GM19351 (cell line): ENCODE data around the gene ASPG.

Experiments
- ATAC-seq: cut with Tn5 transposase; IDR thresholded peaks from one replicate; pipeline ENCODE4 v1.9.1; 2021; ENCODE audit warnings: mild to moderate bottlenecking, moderate library complexity; ENCODE audit not compliant: unreplicated experiment

The ASPG gene

DNA sequence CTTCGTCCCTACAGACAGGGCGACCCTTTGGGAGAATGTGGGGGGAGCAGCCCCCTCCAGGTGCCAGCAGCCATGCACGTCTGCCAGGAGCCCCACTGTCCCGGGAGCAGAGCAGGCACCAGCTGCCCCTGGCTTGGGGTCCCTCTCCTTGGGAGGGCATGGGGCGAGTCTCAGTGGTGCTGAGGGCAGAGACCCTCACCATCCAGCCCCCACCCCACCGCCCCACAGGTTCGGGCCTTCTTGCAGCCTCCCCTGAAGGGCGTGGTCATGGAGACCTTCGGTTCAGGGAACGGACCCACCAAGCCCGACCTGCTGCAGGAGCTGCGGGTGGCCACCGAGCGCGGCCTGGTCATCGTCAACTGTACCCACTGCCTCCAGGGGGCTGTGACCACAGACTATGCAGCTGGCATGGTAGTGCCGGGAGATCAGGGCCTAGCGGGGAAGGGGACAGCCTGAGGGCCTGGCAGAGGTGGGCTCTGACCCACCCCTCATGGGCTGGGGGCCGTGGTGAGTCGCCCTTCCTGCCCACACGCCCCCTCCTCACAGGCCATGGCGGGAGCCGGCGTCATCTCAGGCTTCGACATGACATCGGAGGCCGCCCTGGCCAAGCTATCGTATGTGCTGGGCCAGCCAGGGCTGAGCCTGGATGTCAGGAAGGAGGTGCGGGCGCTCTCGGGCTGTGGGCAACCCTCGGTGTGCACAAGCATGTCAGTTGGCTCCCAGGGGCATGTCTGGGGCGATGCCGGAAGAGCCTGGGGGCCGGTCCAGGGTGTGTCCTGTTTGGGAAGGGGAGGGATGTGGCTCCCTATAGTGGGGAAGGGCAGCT, 18.8 kb downstream of the ASPG start:
- no peak for ATAC-seq

DNA sequence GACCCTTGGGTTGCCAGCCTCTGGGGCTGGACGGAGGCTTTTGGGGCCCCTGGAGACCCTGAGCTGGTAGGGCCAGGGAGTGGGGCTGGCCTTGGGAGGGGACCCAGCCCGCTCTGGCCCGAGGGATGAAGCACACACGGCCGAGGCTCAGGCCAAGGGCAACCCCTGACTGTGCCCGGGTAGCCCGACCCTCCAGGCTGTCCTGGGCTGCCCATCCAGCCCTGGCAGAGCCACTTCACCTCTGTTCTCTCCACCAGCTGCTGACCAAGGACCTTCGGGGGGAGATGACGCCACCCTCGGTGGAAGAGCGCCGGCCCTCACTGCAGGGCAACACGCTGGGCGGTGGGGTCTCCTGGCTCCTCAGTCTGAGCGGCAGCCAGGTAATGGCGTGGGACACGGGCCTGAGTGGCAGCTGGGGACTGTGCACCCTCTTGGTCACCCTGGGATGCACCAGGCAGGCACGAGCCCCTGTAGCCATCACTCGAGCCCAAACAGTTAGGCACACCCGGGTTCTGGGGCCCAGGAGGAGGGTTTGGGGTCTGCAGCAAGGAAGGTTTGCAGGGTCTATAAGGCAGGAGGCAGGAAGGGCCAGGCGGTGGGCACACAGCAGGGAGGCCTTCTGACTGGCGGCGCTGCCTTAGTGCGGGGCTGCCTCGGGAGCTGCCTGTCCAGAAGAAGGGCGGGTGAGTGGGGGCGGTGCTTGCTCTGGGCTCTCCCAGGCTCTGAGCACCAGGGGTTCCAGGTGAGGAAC, 19.7 kb downstream of the ASPG start:
- no peak for ATAC-seq

DNA sequence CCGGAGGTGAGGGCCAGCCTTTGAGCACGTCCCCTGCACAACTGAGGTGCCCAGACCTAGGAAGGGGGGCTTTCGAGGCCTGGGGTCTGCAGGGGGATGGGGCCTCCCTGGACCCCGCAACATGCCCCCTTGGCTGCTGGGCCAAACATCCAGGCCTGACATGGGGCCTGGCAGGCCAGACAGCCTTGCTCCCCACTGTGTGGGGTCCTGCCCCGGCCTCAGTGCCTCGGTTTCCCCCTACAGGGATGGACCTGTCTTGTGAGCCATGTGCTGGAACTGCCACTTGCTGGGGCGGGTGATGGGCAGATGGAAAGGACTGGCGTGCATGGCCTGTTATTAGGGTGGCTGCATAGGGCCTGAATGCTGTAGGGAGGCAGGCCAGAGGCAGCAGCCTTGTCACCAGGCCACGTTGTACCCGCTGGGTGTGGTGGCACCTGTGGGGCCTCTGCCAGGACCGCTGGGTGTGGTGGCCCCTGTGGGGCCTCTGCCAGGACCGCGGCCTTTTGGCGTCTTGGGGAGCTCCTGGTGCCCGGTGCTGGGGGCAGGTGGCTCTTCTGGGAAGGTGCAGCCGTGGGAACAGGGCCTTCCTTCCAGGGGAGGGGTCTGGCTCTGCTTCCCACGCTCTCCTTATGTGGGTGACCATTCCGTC, 20.4 kb downstream of the ASPG start:
- no peak for ATAC-seq

DNA sequence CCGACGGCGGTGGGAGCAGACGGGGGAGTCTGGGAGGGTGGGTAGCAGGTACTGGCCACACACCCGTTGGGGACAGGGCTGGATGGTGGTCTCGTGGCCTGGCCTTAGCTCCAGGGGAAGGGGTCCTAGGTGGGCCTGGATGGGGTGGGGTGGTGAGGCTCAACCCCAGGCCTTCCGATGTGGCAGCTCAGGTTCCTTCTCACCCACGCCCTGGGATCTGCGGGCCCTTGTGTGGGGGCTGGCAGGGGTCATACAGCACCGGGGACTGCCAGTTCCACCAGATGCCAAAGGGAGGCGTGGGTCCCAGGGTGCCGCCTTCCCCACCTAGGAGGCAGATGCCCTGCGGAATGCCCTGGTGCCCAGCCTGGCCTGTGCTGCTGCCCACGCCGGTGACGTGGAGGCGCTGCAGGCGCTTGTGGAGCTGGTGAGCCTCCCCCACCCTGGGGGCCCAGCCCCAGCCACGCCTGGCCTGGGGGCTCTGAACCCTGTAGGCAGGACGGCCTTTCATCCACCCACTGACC, 21.0 kb downstream of the ASPG start:
- ATAC-seq, result no peak

DNA sequence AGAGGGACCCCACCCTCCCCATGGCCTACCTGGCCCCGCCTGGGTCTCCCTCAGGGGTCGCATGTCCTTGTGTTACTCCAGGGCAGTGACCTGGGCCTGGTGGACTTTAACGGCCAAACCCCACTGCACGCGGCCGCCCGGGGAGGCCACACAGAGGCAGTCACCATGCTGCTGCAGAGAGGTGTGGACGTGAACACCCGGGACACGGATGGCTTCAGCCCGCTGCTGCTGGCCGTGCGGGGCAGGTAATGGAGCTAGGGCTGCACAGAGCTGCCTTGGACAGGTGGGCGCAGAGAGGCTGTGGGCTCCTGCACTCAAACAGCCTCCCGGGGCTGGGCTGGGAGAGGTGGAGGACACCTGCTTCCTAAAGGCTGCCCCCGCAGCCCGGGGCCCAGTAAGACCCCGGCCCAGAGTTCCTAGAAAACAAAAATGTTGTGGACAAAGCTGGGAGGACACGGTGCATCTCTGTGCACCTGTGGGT, 21.6 kb downstream of the ASPG start:
- no peak for ATAC-seq

DNA sequence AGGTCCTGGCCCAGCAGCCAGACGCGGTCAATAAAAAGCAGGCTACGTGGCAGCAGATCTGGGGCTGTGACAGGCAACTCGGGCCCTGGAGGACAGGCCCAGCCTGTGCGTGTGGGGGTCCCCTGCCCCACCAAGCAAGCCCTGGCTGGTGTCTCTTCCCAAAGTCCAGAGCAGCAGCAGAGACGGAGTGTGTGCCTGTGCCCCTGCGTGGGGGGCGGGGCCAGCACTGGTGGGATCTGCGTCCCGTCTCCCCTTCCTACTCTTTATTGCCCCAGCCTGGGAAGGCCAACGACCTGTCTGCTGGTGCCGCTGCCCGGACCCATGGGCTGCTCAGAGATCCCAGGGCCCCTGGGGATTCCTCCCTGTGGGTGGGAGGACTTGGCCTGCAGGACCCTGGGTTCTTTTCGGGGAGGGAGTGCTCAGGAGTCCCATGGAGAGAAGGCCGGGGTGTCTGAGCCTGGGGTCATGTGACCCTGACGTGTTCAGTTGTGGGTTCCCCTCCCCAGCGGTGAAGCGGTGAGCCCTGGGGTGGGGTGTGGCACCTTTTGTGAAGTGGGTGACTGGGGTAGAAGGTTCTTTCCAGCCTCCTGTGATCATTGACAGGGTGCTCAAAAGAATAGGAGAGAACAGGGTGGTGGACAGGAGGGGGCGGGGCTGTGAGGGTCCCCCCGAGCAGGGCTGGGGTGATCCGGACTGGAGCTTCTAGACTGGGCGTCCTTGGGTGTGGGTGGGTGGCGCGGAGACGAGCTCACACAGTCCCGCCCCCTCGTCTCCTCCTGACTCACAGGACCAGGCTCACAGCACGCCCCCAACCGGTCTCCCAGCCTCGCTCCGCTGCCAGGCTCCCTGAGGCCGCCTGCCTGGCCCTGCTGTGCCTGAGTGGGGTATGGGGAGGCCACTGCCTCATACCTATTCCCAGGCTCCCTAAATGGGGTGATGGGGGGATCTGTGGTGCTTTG, 22.4 kb downstream of the ASPG start:
- ATAC-seq, result no peak

DNA sequence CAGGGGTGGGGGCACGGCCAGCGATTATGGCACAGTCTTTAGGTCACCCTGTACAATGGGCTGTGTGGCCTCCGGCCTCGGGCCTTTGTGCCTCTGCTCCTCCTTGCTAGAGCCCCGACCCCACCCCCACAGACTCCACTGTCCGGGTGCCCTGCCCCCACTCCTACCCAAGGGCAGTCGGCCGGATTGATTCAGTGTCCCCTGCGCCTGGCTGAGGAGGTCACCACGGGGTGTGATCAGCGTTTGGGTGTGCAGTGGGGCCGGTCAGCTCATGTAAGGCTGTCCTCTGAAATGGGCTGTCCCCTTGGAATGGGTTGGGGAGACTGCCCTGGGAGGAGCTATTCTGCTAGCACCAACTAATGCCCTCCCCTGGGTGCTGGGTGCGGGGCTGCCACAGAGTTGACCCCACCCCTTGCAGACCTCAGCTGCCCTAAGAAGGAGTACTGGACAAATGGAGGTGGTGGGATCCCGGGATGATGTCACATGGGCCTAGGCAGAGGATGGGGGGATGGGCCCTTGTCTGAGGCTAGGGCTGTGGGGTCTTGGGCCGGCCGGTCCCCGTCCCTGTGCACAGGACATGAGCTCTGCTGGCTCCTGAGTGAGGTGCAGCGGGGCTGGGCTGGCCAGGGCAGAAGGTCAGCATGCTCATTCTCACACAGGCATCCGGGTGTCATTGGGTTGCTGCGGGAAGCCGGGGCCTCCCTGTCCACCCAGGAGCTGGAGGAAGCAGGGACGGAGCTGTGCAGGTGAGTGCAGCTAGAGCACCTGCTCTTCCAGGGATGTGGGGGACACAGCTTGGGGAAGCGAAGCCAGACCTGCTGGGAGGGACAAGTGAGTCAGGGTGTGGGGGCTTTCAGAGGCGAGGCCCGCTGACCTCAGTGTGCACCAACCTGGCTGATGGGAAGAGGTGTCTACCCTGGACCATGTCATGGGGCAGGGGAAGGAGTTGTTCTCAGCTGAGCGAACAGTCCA, 23.4 kb downstream of the ASPG start:
- no peak for ATAC-seq

DNA sequence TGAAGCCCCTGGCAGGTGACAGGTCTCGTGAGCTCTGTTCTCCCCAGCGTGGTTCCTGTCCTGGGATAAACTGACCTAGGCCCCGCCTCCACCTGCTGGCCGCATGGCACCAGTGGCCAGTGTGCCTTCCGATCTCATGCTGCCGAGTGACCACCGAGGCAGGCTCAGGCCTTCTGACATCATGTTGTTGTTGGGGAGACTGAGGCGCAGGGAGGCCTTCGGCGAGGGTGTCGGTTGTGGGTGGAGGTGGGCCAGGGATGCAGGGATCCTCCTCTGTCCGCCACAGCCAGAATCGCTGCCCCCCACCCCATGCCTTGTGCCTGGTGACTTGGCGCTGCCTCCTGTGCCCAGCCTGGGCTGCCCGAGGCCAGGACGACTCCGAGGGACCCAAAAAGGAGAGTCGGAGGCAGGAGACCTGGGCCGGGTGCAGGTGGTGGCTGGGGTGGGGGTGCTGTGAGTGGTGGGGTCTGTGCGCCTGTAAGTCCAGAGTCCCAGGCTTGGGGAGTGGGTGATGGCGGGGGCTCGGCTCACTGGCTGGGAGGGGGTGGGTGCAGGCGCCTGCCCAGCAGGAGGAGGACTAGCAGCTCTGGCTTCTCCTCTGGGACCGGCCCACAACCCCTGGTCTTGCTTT, 24.3 kb downstream of the ASPG start:
- ATAC-seq, result no peak

DNA sequence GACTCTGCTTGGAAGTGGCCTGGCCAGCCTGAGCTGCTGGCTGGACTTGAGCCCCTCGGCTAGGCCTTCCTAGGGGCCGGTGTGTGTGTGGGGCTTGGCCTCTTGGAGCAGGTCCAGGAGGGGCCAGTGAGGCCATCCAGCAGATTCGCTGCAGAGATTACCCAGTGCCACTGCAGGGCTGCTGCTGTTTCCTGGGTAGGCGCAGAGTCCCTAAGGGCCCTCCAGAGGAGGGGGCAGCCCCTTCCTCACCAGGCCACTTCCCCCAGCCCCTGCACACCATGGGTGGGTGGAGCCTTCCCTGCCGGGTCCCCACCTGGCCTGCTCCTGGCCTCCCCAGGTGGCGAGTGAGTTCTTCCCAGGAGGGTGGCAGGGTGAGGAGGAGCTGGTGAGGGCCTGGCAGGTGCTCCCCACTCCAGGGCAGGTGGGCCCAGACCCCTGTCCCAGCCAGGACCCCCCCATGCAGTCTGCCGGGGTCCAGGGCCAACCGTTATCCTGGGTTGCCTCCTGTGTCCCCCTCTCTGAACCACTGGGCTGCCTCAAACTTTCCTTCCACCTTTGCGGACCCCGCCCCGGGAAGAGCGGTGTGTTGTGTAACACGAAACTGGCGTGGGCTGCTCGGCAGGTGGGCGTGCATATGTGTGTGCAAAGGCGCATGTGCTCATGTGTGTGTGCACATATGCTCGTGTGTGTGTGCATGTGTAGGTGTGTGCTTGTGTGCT, 25.1 kb downstream of the ASPG start:
- ATAC-seq, result no peak

DNA sequence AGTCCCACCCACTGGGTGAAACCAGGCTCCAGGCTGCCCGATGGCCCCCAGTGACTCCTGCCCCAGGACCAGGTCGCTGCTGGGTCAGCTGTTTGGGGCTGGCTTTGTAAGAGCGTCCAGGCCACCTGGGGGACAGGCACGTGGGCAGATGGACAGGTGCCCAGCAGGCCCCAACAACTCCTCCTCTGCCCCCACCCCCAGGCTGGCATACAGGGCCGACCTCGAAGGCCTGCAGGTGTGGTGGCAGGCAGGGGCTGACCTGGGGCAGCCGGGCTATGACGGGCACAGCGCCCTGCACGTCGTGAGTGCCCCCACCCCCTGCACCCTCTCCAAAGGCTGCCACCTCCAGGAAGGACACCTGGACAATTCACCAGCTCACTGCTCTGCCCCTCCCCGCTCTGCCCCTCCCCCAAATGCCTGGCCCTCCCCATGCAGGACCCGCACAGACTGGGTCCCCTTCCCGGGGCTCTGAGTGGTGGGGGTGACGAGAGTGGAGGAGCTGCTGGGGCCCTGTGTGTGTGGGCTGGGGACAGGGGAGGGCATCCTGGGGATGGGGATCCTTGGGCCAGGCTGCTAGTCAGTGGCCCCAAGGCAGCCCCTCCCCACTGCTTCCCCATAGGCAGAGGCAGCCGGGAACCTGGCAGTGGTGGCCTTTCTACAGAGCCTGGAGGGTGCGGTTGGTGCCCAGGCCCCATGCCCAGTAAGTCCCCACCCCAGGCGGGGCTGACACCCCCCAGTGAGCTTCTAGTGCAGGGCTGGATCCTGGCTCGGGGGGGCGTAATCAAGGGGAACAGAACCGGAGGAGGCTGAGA, 26.0 kb downstream of the ASPG start:
- no peak for ATAC-seq

DNA sequence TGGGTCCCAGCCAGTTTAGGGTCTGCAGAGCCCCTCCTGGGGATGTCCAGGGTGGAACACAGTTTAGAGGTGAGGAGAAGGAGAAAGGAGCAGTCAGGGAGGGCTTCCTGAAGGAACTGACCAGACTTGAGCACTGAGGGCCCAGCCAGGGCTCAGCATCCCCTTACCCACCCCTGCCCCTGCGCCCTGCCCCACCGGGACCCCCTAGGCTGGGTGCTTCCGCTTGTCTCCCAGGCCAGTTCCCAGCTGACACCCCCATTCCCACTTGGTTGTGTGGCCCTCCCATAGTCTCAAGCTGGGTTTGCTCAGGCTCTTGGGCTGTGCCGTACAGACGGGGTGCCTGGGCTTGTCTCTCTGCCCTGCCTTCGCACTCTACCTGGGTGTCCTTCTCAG, 26.6 kb downstream of the ASPG start:
- ATAC-seq, result no peak

DNA sequence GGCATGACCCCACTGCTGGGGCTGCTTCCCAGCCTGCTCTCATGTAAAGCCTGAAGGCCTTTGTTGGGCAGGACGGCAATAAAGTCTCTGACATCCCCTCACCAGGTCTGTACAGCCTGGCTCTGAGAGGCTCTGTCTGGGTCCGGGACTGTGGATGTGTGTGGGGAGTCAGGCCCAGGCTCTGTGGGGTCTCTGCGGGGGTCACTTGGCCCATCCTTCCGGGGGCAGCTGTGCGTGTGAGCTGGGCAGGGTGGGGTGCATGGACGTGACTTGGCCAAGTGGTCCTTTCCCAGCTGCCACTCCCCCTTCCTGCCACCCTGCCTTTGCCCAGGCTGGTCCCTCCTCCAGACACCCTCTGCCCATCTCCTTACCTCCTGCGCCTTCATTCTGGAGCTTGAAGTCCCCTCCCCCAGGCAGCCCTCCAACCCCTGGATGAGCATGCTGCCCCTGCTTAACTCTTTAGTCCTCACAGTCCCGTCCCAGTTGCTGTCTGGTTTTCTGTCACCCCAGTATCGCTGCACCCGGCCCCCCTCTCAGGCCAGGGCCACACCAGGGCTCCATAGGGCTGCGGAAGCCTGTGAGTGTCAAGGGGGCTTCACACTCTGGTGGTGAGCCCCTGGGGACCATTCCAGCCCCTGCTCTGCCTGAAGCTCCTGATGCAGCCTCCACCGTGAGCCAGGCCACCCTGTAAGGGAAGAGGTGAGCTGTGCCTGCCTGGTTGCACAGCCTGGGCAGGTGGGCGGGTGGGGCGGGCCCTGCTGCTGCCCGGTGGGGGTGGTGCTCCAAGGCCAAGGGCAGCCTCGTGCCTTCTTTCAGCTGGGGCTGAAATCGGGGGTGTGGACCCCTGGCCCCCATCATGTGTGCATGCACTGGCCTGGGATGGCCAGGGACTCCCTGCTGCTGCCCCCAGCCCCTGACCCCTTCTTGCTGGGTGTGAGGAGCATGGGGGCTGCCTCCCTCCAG, 27.4 kb downstream of the ASPG start:
- no peak for ATAC-seq

DNA sequence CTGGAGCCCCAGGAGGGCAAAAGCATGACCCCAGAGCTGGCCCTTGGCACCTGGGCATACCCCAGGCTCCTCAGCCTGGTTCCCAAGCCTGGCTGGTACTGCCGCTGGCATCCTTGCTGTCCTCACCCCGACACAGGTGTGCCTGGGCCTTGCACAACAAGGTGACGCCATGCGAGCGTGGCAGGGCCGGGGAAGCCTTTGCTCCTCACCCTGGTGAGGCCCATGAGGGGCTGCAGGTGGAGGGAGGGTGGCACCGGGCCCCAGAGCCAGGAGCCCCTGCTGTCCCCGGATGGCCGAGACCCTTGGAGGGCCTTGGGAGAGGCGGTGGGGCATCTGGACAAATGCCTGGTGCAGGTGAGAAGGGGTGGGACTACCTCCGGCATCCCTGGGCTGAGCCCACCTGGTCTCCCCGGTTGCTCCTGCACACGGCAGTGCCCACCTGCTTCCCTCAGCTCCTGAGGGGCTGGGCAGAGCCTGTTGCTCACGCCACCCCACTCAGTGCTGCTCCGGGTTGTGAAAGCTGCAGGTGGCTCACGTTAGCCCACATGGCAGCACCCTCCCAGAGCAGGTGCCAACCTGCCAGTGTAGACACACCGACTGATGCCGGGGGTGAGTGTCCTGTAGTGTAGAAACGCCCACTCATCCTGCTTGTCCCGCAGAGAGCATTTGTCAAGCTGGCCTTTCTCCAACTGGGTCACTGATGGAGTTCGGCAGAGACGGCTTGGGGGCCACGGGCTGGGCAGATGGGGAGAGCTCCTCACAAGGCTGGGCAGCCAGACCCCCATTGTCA, 28.3 kb downstream of the ASPG start:
- no peak for ATAC-seq

DNA sequence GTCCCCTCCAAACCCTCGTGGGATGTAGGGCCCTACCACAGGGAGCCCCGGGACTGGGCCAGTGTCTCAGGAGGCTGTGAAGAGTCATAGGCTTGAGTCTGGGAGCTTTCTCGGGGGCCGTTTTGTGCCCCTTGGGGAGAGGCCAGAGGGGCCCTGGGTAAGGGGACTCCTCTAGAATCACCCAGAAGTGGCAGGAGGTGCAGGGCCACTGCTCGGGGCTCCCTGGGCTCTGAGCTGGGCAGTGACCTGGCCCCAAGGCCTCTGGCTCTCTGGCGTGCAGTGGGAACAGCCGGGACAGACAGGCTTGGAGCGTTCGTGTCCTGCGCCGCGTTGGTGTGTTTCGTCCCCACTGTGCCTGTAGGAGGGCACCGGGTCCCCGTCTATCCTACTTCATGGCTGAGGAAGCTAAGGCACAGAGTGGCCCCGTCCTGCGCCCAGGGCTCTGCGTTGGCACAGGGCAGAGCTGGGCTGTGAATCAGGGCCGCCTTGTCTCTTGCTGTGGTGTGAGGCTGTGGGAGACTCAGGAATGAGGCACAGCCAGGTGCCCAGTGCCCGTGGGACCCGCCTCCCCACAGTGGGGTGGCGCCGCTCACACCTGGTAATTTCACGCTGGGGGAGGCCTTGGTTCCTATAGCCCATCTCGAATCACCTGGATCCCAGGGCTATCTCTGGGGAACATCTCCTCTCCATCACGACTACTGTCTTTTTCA, 29.1 kb downstream of the ASPG start:
- ATAC-seq, result no peak

DNA sequence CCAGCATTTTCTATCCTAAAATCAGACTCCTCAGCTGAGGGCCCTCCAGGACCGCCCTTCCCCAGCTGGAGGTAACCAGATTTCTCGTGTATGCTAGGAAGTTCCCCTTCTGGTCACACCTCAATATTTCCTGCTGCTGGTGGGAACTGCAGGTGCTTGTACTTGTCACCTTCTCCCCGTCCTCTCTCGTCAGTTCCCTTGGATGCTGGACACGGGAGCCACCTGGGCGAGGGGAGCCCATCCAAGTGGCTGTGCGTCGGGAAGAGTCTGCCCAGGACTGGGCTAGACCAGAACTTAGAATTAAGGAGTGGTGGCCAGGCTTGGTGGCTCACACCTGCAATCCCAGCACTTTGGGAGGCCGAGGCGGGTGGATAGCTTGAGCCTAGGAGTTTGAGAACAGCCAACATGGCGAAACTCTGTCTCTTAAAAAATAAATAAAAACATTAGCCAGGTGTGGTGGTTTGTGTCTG, 29.7 kb downstream of the ASPG start:
- ATAC-seq, result no peak
